GM12892 (cell line): ENCODE measurements around the gene KIRREL3.

Source experiments
- POLR2AphosphoS5 ChIP-seq: IDR thresholded peaks from 2 replicates; pipeline ENCODE4 v1.6.1; 2011; ENCODE audit warnings: low read depth, low read length, control low read depth
- TAF1 ChIP-seq: IDR thresholded peaks from 2 replicates; pipeline ENCODE4 v1.6.1; 2011; ENCODE audit warnings: low read depth, mild to moderate bottlenecking, control low read depth, low read length, borderline replicate concordance

DNA sequence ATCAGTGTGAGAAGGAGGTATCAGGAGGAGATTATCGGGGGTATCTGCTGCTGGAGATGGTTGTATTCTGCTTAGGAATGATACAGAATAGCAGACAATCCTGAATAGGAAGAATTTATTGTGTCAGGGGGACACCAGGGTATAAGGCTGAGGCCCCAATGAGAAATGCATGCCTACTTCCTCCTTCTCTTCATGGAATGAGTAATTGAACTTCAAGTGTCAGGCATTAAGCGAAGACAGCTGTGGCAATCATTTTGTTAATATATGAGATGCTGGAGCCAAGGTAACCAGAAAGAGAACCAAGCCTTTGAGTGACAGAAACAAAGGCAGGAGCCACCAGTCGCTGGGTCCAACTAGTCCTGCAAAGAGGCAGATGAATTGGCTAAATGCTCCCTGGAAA lies 49.1 kb downstream of the KIRREL3 start:
- TF ChIP-seq POLR2AphosphoS5 (no peak), TAF1 (no peak)
